ENCODE data around the gene APMAP.

The APMAP gene

DNA sequence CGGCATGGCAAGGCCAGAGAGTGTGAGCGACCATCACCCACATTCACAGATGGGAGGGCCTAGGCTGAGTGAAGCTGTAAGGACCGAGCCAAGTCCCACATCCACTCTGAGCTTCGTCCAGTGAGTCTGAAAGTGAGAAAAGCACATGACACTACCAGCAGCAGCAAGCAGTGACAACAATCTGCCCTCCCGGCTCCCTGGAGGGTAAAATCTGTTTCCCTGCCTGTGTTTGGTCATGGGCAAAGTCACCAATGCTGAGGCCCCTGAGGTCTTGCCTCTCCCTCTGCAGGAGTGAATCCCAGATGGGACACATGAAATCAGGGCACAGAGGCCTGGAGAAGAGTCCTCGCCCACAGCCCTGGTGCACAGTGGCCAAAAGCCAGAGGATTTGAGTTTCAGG is 49.9 kb downstream of the APMAP start:
- TF ChIP-seq, protein P1, sequence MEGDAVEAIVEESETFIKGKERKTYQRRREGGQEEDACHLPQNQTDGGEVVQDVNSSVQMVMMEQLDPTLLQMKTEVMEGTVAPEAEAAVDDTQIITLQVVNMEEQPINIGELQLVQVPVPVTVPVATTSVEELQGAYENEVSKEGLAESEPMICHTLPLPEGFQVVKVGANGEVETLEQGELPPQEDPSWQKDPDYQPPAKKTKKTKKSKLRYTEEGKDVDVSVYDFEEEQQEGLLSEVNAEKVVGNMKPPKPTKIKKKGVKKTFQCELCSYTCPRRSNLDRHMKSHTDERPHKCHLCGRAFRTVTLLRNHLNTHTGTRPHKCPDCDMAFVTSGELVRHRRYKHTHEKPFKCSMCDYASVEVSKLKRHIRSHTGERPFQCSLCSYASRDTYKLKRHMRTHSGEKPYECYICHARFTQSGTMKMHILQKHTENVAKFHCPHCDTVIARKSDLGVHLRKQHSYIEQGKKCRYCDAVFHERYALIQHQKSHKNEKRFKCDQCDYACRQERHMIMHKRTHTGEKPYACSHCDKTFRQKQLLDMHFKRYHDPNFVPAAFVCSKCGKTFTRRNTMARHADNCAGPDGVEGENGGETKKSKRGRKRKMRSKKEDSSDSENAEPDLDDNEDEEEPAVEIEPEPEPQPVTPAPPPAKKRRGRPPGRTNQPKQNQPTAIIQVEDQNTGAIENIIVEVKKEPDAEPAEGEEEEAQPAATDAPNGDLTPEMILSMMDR (conservative IDR thresholded peaks at IDR 0.05; ENCODE audit: low read depth, low read length), result no peak
- H3K4me1 ChIP-seq (ENCODE audit: low read depth, poor library complexity, severe bottlenecking), result no peaks in the 10 kb centered on the region
- H3K4me2 ChIP-seq, result no peak overlapping the region
- no peak overlapping the region for H2AFZ ChIP-seq (ENCODE audit: low read depth)
- H3K27me3 ChIP-seq (ENCODE audit: insufficient read depth, low read depth), result no peaks in the 10 kb centered on the region
- H3K79me2 ChIP-seq (ENCODE audit: insufficient read depth, low read depth), result no peaks in the 10 kb centered on the region
- H3K27ac ChIP-seq, result no peak overlapping the region
- no peak overlapping the region for H3K4me3 ChIP-seq (IDR thresholded peaks at IDR 0.05; ENCODE audit: insufficient read depth, low read depth, low read length)
- no peaks in the 10 kb centered on the region for H3K36me3 ChIP-seq (ENCODE audit: insufficient read depth)
- no peak overlapping the region for H3K9ac ChIP-seq
- H4K20me1 ChIP-seq (ENCODE audit: insufficient read depth), result no peaks in the 10 kb centered on the region

DNA sequence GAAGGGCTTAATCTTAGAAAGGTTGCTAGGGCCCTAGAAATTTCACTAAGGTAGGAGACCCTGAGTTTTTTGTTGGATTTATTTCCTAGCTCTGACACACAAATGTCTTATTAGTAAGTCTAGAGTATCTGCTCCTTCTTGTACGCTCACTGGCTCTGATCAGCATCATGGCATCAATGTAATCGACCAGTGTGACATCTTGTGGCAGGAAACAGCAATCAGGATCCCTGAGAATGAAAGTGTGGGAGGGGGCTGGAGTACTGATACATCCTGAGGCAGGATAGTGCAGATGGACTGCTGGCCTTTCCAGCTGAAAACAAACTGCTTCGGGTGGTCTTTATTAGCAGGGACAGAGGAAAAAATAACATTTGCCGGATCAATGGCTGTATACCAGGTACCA is 53.5 kb downstream of the APMAP start:
- H3K9ac ChIP-seq, result no peak overlapping the region
- no peaks in the 10 kb centered on the region for H3K4me1 ChIP-seq (ENCODE audit: low read depth, poor library complexity, severe bottlenecking)

DNA sequence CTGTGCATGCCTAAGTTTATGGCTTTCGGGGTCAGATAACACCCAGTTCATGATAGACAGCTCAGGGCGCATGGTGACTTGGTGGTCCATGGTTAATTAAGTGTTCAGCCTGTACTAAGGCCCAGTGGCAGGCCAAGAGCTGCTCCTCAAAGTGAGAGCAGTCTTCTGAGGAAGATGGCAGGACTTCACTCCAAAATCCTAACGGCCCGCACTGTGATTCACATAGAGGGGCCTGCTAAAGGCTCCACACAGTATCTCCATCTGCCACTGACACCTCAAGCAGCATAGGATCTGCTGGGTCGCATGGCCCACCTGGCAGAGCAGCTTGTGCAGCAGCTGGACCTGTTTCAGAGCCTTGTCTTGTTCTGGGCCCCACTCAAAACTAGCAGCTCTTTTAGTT is 54.1 kb downstream of the APMAP start:
- TF ChIP-seq, protein P1 (conservative IDR thresholded peaks at IDR 0.05; ENCODE audit: low read depth, low read length), result no peak
- no peaks in the 10 kb centered on the region for H3K36me3 ChIP-seq (ENCODE audit: insufficient read depth)
- no peak overlapping the region for H2AFZ ChIP-seq (ENCODE audit: low read depth)
- no peaks in the 10 kb centered on the region for H3K79me2 ChIP-seq (ENCODE audit: insufficient read depth, low read depth)
- no peak overlapping the region for H3K27ac ChIP-seq
- no peak overlapping the region for H3K4me3 ChIP-seq (IDR thresholded peaks at IDR 0.05; ENCODE audit: insufficient read depth, low read depth, low read length)
- no peaks in the 10 kb centered on the region for H3K4me1 ChIP-seq (ENCODE audit: low read depth, poor library complexity, severe bottlenecking)
- H3K4me2 ChIP-seq, result no peak overlapping the region
- H3K9ac ChIP-seq, result no peak overlapping the region
- no peaks in the 10 kb centered on the region for H3K27me3 ChIP-seq (ENCODE audit: insufficient read depth, low read depth)
- no peaks in the 10 kb centered on the region for H4K20me1 ChIP-seq (ENCODE audit: insufficient read depth)

More for the DNA sequence above, 53.5 kb downstream of the APMAP start:
- Histone ChIP-seq H2AFZ (ENCODE audit: low read depth) (no peak overlapping the region), H3K79me2 (ENCODE audit: insufficient read depth, low read depth) (no peaks in the 10 kb centered on the region), H3K36me3 (ENCODE audit: insufficient read depth) (no peaks in the 10 kb centered on the region), H3K27ac (no peak overlapping the region), H3K27me3 (ENCODE audit: insufficient read depth, low read depth) (no peaks in the 10 kb centered on the region), H3K4me3 (IDR thresholded peaks at IDR 0.05; ENCODE audit: insufficient read depth, low read depth, low read length) (no peak overlapping the region), H3K4me2 (no peak overlapping the region), H4K20me1 (ENCODE audit: insufficient read depth) (no peaks in the 10 kb centered on the region)
- TF ChIP-seq, protein P1 (conservative IDR thresholded peaks at IDR 0.05; ENCODE audit: low read depth, low read length), result no peak

DNA sequence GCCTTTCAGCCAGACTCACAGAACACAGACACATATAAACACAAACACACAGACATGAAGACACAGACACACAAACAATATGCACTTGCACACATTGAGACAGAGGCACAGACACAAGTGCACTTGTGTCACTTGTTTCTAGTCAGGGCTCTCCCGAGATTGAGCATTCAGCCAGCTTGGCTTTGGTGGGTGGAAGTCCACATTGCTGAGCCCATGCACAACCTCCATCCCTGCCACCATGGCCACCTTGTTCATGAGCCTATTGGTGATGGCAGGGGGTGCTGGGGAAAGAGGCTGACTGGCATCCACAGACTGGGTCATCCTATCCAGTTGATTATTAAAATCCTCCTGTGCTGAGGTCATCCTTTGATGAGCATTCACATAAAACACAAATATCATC is 55.0 kb downstream of the APMAP start:
- Histone ChIP-seq H3K4me2 (no peak overlapping the region), H3K4me3 (IDR thresholded peaks at IDR 0.05; ENCODE audit: insufficient read depth, low read depth, low read length) (no peak overlapping the region), H3K9ac (no peak overlapping the region), H3K79me2 (ENCODE audit: insufficient read depth, low read depth) (no peaks in the 10 kb centered on the region), H4K20me1 (ENCODE audit: insufficient read depth) (no peaks in the 10 kb centered on the region), H3K4me1 (ENCODE audit: low read depth, poor library complexity, severe bottlenecking) (no peaks in the 10 kb centered on the region), H3K36me3 (ENCODE audit: insufficient read depth) (no peaks in the 10 kb centered on the region), H3K27ac (no peak overlapping the region), H3K27me3 (ENCODE audit: insufficient read depth, low read depth) (no peaks in the 10 kb centered on the region), H2AFZ (ENCODE audit: low read depth) (no peak overlapping the region)
- TF ChIP-seq, protein P1 (conservative IDR thresholded peaks at IDR 0.05; ENCODE audit: low read depth, low read length), result no peak

Measured in KMS-11 (cell line).